GM12873 (cell line): ENCODE data around the gene ZFYVE27.

Experiments
- CTCF ChIP-seq: IDR thresholded peaks from 2 replicates; pipeline ENCODE4 v1.5.1; 2012; ENCODE audit warnings: low read depth, mild to moderate bottlenecking, moderate library complexity, low read length, control low read depth; ENCODE audit not compliant: insufficient read depth; ENCODE audit errors: missing control alignments

The ZFYVE27 gene

GRCh38 chr10:97777143-97777542, 40.2 kb downstream of the ZFYVE27 start:
- TF ChIP-seq CTCF, result no peak

DNA sequence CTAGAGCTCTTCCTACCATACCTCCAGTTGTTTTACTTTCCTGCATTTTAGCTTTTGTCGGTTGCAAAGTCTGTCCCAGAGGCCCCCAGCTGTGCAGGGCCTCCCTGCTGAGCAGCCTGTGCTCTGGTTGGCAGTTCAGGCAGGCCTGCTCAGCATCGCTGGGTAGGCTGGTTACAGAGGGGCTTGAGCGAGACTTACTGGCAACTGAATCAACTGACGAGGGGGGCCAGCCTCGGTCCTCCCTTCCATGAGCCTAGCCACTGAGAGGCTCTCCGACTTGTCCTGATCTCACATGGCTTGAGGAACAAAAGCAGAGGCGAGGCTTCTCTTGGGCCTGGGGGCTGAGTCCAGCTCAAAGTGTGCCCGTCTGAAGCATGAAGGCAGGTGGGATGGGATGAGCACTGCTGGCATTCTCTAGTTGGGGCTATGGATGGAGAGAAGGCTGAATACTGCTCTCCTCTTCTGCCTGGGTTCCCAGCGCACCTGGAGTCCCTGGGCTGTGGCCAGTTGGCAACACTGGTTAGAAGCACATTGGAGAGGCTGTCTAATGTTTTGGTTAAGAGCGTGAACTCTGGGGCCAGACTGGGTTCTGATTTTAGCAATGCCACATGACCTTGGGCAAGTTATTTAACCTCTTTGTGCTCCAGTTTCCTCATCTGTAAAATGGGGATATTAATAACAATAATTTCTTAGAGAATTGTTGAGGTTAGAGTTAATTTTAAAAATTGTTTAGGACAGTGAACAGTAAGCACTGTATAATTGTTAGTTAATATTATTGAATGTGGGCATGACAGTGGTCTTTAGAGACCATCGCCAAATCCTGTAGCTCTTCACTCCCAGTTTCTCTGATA, 41.7 kb downstream of the ZFYVE27 start:
- no peak for TF ChIP-seq CTCF

GRCh38 chr10:97779492-97779891, 42.6 kb downstream of the ZFYVE27 start:
- no peak for TF ChIP-seq CTCF

DNA sequence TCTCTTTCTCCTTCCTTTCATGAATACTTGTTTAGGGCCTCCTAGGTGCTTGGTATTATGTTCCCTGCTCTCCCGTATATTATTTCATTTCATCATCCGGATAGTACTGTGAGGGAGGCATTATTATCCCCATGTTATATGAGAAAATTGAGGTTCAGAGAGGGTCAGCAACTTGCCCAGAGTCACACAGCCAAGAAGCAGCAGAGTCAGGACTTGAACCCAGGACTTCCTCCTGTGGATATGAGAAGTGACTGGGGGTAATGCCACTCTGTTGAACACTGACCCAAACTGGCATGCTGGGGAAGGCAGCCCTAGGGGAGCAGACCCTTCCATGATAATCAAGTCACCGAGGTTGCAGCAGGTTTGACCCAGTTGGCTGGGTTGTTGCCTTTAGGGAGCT, 43.0 kb downstream of the ZFYVE27 start:
- TF ChIP-seq CTCF, result no peak

DNA sequence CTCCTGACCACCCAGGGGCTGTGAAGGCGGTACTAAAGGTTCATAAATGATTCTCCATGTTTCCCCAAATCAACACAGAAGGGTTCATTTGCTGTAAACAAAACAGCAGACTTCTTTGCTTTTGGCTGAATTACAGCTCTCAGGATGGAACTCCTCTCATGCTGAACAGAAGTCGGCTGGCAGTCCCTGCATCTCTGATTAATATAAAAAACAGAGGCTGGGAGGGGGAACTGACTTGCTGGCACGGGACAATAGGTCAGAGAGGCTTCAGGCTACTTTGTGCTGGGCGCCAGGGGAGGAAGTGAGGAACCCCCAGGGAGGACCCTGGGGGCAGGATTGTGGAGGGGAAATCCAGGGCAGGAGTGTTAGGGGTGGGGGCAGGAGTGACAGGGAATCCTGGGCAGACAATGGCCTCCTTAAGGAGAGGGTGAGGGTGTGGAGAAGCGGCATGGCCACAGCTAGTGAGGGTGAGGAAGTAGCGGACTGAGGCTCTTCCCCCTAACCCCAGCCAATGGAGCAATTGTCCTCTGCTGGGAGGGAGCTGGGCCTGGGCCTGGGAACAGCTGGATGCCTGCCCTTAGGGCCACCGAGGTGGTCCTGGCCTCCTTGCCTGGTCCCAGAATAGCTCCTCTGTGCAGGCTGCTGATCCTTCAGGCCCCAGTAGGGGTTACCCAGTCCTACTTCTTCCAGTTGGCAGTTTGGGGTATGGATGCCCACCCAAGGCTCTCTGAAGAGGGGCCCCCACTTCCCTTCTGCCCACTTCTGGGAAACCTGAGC, 44.1 kb downstream of the ZFYVE27 start:
- TF ChIP-seq CTCF, result no peak

GRCh38 chr10:97781618-97782331, 44.8 kb downstream of the ZFYVE27 start:
- TF ChIP-seq CTCF, result no peak

DNA sequence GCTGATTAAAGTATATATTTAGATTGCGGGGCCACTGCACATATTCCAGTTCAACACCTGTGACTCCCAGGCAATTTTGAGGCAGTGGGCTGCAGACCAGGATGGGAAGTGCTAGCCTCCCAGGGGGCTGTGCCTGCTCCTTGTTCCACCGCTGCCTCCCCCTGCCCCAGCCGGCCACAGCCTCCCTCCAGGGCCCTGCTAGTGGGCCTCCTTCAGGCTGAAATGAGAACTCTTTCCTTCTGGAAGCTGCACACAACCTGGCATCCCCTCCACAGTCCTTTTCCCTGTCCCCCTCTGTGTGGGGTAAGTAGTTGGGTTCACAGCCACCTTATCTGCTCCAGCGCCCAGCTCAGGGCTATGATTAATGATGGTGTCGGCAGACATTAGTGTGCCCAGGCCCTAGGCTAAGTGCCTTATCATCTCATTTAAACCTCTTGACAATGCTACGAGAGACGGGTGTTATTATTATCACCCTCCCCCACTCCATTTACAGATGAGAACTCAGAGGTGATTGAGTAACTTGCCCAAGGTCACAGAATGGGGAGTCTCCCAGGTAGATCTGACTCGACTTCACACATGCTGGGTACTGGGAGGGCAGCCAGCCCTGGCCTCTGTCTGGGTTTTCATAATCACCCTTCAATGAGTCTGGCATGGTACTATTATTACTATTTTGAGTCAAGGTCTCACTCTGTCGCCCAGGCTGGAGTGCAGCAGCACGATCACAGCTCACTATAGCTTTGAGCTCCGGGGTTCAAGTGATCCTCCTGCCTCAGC, 45.7 kb downstream of the ZFYVE27 start:
- no peak for TF ChIP-seq CTCF
